ENCODE results near the gene ROR2.

The ROR2 gene

DNA sequence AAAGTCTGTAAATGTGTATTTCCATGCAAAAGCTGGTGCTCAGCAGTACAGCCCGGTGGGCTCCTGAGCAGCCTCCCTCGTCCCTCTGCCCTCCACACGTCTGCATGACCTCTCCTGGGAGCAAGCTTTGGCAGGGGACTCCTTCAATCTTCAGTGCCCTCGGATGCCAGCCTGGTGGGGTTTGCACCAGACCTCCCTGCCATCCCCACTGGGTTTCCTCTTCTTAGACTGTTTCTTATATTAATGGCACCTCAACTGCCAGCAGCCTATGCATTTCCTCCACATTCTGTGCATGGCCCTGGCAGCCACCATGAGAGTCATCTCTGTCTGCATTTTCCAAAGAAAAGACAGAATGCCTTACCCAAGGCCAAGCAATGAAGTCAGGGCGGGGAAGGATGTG, 108.4 kb downstream of the ROR2 start:
- no peak for DNase-seq (ENCODE audit: low read depth)

DNA sequence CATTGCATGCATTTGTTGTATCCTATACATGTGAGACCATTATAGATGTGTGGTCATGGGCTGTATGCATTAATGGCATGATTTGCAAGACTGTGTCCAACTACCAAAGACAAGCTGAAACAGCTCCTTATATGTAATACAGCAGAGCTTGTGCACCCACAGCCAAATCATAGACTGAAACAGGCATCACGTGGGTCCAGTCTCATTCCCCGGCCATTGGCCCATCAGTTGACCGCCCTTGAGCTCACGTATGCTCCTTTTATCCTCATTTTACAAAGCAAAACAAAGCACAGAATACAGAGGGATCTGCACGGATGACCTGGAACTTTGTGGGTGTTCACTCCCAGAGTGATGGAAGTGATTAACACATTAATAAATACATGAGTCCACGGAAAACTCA, 109.1 kb downstream of the ROR2 start:
- no peak for DNase-seq (ENCODE audit: low read depth)

DNA sequence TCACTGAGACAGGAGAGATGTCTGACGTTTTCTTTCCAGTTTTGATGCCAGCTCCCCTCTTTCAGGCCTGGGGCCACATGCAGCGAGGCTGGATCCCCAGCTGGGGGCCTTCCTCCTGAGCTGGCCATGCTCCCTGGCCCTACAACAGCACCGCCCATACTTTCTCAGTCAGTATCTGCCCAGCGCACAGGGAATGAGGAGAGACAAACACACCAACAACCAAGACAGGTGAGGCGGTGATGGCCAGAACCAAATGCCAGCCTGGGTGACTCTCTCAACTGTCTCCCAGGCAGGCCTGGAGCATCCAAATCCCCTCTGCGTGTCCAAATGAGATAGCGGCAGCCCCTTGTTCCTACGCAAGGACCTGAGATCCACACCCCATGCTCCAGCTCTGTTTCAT, 109.6 kb downstream of the ROR2 start:
- no peak for DNase-seq (ENCODE audit: low read depth)

DNA sequence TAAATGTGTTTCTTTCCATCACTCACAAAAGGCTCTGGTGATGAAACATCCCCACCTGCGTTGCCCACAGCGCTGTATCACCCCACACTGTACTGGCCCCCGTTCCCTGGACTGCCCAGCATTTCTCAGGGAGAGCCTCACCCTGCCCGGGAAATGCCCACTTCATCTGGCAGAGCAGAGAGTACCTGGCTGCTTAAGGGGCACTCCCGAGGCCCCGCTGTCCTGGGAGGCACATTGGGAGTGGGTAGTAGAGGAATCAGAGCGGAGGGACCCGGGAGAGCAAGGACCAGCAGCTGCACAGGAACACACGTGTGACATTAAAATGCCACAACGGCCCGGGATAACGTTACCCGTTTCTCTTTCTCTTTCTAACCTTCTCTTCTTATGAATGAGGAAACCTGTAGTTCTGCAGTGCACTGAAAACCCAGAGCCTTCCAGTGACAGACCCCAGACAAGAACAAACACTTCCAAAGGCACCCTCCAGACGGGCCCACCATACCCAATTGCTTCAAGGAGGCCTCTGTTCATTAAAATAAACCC, 110.0 kb downstream of the ROR2 start:
- DNase-seq (ENCODE audit: low read depth): no peak

DNA sequence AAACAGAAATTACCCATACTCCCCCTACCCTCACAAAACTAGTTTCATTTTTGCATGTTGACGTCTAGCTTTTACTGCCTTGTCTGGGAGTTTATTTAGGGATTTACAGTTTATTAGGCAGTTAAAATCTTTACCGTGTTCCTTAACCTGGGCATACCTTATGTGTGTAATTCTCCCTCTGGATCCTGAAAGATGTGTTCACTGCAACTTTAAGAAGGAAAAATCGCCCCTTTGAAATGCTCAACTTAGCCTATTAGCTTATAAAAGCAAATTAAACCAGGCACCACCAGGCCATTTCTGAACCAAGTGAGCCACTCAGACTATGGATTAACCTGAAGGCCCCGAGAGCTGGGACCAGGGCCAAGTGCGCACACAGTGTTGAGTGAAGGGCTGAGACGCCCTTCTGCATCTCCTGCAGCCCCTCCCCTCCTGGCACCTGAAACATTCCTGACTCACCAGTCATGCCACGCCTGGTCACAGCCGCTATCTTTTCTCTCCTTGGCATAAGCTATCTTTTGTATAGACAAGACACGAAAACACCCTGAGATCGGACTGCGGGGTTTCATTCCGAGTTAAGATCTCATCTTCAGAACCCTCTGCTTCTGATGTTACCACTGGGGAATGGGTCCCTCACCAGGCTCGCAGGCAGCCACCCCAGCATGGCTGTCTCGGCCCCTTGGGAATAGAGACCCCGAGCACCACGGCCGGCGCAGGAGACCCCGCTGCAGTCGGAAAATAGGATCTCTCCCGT, 111.9 kb downstream of the ROR2 start:
- DNase-seq (ENCODE audit: low read depth): no peak

DNA sequence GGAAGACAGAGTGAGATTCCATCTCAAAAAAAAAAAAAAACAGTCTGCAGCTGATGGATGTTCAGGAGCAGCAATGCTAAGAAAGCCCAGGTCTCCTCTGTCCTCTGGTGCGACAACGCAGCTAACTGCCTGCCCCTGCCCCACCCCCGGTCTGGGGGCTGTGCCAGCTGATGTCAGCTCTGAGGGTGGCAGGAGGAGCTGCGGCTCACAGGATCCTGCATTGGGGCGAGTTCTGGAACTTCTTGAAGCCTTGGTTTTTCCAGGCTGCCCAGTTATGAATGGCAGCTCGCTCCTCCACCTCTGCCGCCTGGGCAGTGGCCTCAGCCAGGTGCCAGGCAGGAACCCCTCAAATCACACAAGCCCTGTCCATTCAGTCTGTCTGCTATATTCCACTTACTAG, 113.5 kb downstream of the ROR2 start:
- no peak for DNase-seq (ENCODE audit: low read depth)

DNA sequence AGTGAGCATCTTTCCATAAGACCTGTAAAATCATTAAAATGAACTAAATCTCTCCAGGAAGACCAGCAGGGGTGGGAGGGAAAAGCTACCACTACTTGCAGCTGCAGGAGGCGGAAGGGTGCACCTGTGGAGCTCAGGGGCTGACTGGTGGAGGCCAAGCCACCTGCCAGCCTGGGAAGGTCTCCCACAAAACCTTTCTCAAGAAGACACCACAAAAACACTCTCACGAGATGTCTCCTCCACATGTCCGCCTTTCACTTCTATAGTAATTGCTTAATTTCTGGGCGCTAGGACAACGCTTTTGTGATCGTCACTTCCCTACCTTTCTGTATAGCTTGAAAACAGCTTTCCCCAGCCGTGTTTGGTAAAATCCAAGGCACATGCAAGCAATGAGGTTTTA, 114.4 kb downstream of the ROR2 start:
- DNase-seq (ENCODE audit: low read depth): no peak

DNA sequence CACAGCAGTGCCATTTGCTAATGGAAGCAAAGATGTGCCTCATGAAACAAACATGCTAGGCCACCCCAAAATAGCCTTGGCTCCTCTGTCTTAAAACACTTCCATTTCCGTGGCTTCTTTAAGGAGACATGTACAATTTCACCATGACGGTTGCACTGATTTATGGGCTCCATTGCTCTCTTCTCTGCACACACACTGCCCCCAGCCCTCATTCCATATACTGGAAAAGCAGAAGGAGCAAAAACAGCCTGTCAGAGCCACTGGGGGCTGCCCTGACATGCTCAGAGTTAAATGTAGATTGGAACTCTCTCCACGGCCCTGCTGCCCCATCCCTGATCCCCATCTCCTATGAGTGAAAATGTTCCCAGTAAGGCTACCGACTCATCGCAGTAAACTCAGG, 114.8 kb downstream of the ROR2 start:
- no peak for DNase-seq (ENCODE audit: low read depth)

DNA sequence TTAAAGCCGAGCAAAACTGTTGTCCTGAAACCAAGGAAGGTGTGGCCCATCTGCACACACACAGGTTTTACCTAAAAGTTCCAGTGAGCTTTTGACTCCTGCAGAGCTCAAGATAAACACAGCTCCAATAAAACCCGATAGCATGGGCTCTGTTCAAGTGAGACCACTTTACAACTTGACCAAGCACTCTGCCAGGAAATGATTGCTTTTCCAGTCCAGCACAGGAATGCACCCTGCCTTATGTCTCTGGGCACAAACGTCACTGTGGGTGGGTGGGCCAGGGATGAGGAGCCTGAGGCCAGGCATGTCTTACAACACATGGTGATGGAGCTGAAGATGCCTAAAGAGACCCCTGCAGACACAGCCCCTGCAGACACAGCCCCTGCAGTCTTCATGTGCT, 115.3 kb downstream of the ROR2 start:
- no peak for DNase-seq (ENCODE audit: low read depth)

DNA sequence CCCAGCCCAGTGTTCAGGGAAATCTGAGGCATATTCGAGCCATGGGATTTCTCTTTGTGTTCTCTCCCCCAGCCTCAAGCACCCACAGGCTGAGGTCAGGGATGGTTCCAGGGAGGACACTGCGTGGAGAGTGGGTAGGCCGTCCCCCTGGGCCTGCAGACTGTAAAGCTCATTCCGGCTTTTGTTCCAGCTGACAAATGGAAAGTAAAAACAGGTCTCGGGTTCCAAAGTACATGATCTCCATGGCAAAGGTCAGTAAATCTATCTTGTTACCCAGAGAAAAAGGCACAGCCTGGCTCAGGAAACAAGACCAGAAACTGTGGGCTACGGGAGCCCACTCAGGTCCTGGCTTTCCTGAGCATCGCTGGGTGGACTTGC, 116.2 kb downstream of the ROR2 start:
- no peak for DNase-seq (ENCODE audit: low read depth)

DNA sequence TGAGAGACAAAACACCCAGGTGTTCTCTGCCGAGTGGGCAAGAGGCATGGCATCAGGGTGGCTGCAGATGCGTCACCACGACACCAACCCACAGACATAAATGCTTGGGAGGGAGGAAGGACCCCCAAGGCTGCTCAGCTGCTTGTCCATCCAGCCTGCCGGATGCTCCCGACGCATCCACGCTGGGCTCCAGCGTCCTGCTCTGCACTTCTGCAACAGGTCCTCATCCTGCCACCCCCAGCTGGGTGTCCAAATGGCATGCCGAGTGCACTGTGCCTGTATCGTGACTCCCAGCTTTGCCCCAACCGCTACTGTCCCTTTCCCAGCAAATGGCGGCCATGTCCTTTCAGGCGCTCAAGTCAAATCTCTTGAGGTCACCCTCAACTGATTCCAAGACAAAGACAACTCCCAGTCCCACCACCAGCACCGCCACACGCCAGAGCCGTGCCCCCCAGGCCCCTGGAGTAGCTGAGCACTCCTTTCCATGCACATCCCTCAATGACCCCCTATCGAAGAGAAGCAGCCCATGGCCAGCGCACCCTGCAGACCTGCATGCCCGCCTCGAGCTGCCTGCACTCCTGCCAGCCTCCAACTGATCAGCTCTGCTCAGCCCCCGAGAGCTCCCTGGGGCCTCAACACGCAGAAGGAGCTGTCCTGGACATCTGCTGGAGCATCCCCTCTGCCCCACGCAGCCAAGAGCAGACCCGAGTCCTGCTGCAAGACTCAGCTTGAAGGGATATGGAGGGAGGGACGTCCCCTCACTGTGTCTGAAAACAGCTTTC, 116.7 kb downstream of the ROR2 start:
- DNase-seq (ENCODE audit: low read depth): no peak

DNA sequence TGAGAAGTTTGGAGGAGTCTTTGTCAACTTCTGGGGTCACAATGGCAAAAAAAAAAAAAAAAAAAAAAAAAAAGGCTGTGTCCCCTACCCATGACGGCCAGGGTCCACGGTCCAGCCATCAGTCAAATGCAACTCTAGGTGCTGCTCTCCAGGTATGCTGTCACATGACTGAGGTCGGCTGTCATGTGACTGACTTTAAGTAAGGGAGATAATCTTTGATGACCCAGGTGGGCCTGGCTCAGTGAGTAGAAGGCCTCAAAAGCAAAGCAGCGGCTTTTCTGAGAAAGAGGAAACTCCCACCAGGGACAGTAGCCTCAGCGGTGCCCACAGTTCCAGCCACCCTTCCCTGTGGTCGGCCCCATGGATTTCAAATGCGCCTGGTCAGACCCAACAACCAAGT, 117.7 kb downstream of the ROR2 start:
- no peak for DNase-seq (ENCODE audit: low read depth)

DNA sequence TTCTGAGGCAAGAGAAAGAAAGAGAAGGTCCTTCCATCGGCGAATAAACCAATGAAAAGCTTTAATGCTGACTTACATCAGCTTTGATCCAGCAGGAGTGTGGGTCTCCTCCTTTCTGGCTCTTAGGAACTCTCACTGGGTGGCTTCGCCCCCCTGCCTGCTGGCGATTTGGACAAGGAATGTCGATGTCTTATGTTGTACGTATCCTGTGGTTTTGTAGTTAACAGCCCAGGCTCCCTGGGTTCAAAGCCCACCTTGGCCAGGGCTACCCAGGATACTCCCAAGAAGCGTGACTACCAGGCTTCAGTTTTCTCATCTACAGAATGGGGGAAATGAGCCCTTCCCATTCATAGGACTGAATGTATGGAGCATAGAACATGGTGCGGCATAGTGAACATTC, 124.2 kb downstream of the ROR2 start:
- DNase-seq (ENCODE audit: low read depth): no peak

DNA sequence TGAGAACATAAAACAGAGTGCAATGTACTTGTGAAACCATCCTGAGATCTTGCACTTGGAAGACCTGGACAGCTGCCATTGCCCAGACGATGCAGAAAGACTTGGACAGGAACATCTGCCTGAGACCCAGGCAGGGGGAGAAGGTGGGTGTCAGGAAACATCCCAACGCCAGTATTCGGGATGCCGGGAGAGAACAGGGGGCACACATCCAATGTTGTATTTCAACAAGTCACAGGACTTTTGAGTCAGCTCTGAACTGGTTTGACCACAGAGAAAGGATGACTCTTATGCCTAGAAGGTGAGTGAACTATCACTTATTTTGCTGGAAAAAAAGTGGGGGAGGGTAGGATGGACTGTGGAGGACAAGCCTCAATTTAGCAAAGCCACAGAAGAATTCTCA, 124.6 kb downstream of the ROR2 start:
- DNase-seq (ENCODE audit: low read depth): peak; percentile 87

DNA sequence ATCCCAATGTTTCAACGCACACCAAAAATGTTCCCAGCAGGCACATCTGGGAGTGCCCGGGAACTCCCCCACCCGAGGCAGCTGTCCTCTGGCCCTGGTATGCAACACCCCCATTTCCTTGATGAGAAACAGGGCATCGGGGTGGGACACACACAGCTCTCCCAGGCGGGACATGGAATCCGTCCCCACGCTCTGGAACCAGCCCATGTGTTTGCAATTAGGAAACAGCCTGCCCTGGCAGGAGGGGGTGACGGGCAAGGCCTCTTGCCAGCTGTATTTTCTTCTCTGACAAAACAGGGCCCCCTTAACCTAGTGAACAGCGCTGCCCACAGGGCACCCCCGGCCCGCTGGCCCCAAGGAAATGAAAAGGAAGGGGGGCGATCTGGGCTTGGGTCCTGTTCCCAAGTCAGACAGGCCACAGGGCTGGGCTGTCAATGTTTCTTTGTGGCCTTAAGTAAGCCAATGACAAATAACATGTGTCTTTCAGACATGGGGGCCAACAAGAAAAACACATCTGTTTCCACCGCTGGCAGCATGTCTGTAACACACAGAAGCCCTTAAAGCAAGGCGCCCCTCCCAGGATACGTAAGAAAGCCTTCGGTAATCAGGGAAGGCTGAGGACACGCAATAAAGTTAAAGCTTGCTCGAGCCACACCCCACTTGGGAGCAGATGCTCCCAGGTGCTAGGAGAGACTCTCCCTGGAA, 125.3 kb downstream of the ROR2 start:
- DNase-seq (ENCODE audit: low read depth): peak; percentile 99

DNA sequence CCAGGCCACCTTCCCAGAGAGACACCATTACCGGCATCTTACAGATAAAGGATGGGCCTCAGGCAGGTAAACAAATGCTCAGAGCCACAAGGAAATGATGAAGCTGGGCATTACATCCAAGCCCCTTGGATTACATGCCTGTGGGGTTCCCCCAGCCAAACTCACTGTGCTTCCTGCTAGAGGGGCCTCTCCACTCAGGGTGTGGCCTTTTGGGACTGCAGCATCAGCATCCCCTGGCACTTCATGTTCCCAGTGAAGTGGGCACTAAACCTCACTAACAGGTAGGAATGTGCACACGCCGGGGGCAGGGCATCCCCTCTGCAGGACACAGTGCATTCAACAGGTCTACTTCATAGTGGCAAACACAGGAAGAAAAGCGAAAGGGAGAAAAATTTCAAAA, 125.9 kb downstream of the ROR2 start:
- no peak for DNase-seq (ENCODE audit: low read depth)

DNA sequence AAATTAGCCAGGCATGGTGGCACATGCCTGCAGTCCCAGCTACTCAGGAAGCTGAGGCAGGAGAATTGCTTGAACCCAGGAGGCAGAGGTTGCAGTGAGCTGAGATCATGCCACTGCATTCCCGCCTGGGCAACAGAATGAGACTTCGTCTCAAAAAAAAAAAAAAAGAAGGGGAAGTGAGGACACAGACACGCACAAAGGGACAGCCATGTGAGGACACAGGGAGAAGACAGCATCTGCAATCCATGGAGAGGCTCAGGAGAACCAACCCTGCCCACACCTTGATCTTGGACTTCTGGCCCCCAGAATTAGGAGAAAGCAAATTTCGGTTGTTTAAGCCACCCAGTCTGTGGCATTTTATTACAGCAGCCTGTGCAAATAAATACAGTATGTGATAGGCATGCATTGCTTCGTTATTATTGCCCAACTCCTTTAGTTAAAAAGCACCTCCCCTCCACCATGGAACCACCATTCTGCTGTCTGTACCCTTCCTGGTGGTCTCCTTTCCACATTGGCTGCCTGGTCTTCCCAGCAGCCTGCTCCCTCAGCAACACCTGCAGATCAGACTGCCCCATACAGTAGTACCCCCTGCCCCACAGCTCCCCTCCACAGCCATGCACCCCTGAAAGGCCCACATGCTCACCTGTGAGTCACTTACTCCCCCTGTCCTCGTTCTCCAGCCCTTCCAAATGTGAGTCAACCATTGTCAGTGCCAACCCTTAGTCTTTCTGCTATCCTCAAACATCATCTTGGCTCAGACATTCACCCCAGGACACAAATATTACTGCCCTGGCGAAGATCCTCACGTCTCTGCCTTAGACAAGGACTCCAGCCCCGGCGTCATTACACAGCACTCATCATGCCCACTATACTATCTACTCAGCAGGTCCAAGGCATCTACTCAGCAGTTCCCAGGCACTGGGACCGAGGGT, 128.8 kb downstream of the ROR2 start:
- DNase-seq (ENCODE audit: low read depth): peak; percentile 59

DNA sequence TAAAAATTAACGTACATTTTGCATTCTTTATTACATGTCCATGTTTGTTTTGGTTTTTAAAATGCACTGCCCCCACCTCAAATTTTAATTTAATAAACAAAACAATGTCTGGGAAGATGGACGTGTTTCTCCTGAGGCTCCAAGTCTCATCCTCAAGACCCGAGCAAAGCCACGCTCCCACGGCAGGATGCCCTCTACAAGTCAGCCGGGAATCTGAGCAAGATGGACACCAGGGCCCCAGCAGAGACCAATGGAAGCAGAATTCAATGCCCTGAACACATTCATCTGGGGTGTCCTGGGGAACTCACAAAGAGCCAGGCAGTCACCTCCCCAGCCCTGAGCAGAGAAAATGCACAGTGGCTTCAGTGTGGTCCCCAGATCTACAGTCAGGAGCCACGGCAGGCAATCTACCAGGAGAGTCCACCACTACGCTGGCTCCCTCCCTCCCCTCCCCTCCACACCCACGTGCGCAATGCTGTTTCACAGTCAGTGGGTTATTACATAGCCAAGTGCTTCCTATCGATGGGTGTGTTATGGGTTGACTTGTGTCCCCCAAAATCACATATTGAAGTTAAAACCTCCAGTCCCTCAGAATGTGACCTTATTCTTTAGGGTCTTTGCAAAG, 129.8 kb downstream of the ROR2 start:
- DNase-seq (ENCODE audit: low read depth): no peak

DNA sequence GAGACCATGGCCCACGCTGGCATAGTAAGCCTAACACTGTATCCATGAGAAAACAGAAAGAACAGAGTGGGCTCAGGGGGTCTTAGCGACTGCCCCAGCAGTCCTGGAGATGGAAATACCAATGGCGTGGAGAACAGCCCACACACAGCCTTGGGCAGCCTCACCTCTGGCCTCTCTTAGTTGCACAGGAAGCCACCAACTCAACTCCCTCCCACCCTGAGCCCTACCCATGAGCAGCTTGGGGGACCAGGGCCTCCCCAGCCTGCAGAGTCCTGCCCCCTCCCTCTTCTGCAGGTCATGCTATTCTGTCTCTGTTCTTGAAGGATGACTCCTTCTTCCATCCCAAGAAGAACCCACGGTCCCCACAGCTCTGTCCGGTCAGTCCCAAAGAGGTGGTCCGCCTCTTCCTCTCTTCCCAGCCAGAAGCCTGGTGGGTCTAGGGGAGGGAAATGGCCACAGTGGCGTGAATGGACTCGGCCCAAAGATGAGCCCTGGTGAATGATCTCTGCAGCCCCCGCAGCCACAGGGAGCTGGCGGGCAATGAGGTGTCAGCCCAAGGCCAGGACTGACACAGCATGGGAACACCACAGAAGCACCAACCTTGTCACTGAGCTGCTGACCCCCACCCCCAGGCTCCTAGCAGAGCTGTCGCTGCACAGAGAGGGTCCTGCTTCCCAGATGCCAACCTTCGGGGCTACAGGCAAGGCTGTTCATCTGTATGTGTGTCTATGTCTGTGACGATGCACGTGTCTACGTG, 131.2 kb downstream of the ROR2 start:
- DNase-seq (ENCODE audit: low read depth): no peak

DNA sequence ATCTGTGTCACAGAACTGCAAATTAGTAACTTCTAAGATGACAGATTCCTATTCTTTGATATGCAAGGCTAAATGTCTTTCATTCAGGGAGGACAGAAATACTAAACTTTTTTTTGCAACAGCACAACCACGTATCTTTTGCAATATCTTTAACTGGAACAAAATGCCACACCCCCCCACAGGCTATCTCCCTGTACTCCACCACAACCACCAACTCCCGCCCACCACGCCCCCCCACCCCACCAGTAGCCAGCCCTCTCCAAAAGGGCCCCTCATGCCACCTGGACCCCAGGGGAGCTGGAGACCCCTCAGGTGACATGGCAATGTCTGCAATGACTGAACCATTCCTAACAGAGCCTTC, 131.8 kb downstream of the ROR2 start:
- no peak for DNase-seq (ENCODE audit: low read depth)
